Neural progenitor cell (in vitro differentiated cells): ENCODE data around the gene DIP2A. TPM values are rescaled to one million over a fixed set of nuclear protein-coding genes. Genes with fewer than 3 reads are reported as not detected.

Experiments
- DNase-seq: peaks from one replicate; pipeline ENCODE4 v3.0.0-alpha.2; 2016; ENCODE audit warnings: low spot score
- H2AFZ ChIP-seq: fragments of 200-600 bp; sonication (generic); replicated peaks from 2 replicates; pipeline ENCODE4 v1.6.1; 2016; ENCODE audit warnings: antibody characterized with exemption
- H3F3A ChIP-seq: fragments of 200-600 bp; sonication (generic); 2 replicates; pipeline ENCODE4 v1.6.1; 2016; ENCODE audit warnings: antibody characterized with exemption, low read depth
- H3K27ac ChIP-seq: fragments of 200-600 bp; sonication (generic); 2 replicates; pipeline ENCODE4 v1.5.1; 2016; ENCODE audit warnings: mild to moderate bottlenecking
- H3K27me3 ChIP-seq: fragments of 200-600 bp; sonication (generic); 2 replicates; pipeline ENCODE4 v1.6.1; 2016; ENCODE audit warnings: mild to moderate bottlenecking, moderate library complexity
- H3K36me3 ChIP-seq: fragments of 200-600 bp; sonication (generic); 2 replicates; pipeline ENCODE4 v1.5.1; 2016
- H3K4me1 ChIP-seq: fragments of 200-600 bp; sonication (generic); 2 replicates; pipeline ENCODE4 v1.6.1; 2016; ENCODE audit warnings: mixed run types
- H3K4me2 ChIP-seq: fragments of 200-600 bp; sonication (generic); 2 replicates; pipeline ENCODE4 v1.6.1; 2016
- H3K4me3 ChIP-seq: fragments of 200-600 bp; sonication (generic); 2 replicates; pipeline ENCODE4 v1.5.1; 2016
- H3K79me2 ChIP-seq: fragments of 200-600 bp; sonication (generic); 2 replicates; pipeline ENCODE4 v1.6.1; 2016; ENCODE audit warnings: low read depth
- H3K9ac ChIP-seq: fragments of 200-600 bp; sonication (generic); 2 replicates; pipeline ENCODE4 v1.6.1; 2016
- H3K9me3 ChIP-seq: fragments of 200-600 bp; sonication (generic); 2 replicates; pipeline ENCODE4 v1.5.1; 2016; ENCODE audit warnings: low read depth
- H4K20me1 ChIP-seq: fragments of 200-600 bp; sonication (generic); 2 replicates; pipeline ENCODE4 v1.6.1; 2016; ENCODE audit warnings: low read depth
- H3K27ac Mint-ChIP-seq: 3 replicates; pipeline ENCODE4 v1.8.0; 2021; ENCODE audit warnings: mixed read lengths
- H3K27me3 Mint-ChIP-seq: 2 replicates; pipeline ENCODE4 v1.8.0; 2022; ENCODE audit warnings: low read depth, mild to moderate bottlenecking, inconsistent platforms, moderate library complexity, mixed read lengths; ENCODE audit not compliant: insufficient read depth
- H3K36me3 Mint-ChIP-seq: 3 replicates; pipeline ENCODE4 v1.8.0; 2021; ENCODE audit warnings: mixed read lengths
- H3K4me1 Mint-ChIP-seq: 3 replicates; pipeline ENCODE4 v1.8.0; 2021; ENCODE audit warnings: mixed read lengths
- H3K4me3 Mint-ChIP-seq: 3 replicates; pipeline ENCODE4 v1.8.0; 2021; ENCODE audit warnings: mild to moderate bottlenecking, moderate library complexity, mixed read lengths
- H3K9me3 Mint-ChIP-seq: 3 replicates; pipeline ENCODE4 v1.8.0; 2020; ENCODE audit warnings: mixed read lengths
- EZH2 ChIP-seq: fragments of 200-600 bp; sonication (generic); IDR thresholded peaks from 2 replicates; pipeline ENCODE4 v1.6.1; 2017; ENCODE audit warnings: antibody characterized with exemption, mild to moderate bottlenecking, moderate library complexity
- EZH2phosphoT487 ChIP-seq: fragments of 200-600 bp; sonication (generic); IDR thresholded peaks from 2 replicates; pipeline ENCODE4 v1.6.1; 2017; ENCODE audit warnings: antibody characterized with exemption
- total RNA-seq: library from RNA; depleted of rRNA; stranded (reverse); fragments of >200 nt; gene quantifications from 2 replicates; pipeline ENCODE4 v1.2.3, GENCODE V29; 2015; ENCODE audit warnings: low replicate concordance
- TF ChIP-seq, protein P1 (sequence below): fragments of 200-600 bp; sonication (generic); IDR thresholded peaks from 2 replicates; pipeline ENCODE4 v1.5.1; 2017; ENCODE audit warnings: antibody characterized with exemption, mild to moderate bottlenecking

DIP2A gene
- total RNA-seq, 1 donor from 2014 or later = 50.7 TPM

- H4K20me1 ChIP-seq = no peaks in the 10 kb centered on the region
- DNase-seq = no peak
- no peak overlapping the region for H3K9ac ChIP-seq
- no peaks in the 10 kb centered on the region for H3K9me3 ChIP-seq
- H2AFZ ChIP-seq = no peak overlapping the region
- TF ChIP-seq EZH2phosphoT487 (no peak), EZH2 (no peak)
- TF ChIP-seq, protein P1, sequence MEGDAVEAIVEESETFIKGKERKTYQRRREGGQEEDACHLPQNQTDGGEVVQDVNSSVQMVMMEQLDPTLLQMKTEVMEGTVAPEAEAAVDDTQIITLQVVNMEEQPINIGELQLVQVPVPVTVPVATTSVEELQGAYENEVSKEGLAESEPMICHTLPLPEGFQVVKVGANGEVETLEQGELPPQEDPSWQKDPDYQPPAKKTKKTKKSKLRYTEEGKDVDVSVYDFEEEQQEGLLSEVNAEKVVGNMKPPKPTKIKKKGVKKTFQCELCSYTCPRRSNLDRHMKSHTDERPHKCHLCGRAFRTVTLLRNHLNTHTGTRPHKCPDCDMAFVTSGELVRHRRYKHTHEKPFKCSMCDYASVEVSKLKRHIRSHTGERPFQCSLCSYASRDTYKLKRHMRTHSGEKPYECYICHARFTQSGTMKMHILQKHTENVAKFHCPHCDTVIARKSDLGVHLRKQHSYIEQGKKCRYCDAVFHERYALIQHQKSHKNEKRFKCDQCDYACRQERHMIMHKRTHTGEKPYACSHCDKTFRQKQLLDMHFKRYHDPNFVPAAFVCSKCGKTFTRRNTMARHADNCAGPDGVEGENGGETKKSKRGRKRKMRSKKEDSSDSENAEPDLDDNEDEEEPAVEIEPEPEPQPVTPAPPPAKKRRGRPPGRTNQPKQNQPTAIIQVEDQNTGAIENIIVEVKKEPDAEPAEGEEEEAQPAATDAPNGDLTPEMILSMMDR = no peak
- H3K9me3 Mint-ChIP-seq = peaks cover 21% of the 10 kb centered on the region
- H3K36me3 Mint-ChIP-seq = peaks cover 47% of the 10 kb centered on the region
- H3K27ac ChIP-seq = no peak overlapping the region
- H3K4me1 ChIP-seq = peaks cover 9% of the 10 kb centered on the region
- no peak overlapping the region for H3K4me3 Mint-ChIP-seq
- H3K4me2 ChIP-seq = no peak overlapping the region
- H3K27me3 Mint-ChIP-seq = peaks cover 3% of the 10 kb centered on the region
- H3K4me1 Mint-ChIP-seq = peaks cover 18% of the 10 kb centered on the region
- peaks cover 9% of the 10 kb centered on the region for H3F3A ChIP-seq
- H3K79me2 ChIP-seq = peaks cover 37% of the 10 kb centered on the region
- H3K36me3 ChIP-seq = no peaks in the 10 kb centered on the region
- no peaks in the 10 kb centered on the region for H3K27me3 ChIP-seq
- H3K4me3 ChIP-seq = no peak overlapping the region
- no peak overlapping the region for H3K27ac Mint-ChIP-seq
Measured at GRCh38 chr21:46454142-46454541, 4.5 kb upstream of the DIP2A start.

DNA sequence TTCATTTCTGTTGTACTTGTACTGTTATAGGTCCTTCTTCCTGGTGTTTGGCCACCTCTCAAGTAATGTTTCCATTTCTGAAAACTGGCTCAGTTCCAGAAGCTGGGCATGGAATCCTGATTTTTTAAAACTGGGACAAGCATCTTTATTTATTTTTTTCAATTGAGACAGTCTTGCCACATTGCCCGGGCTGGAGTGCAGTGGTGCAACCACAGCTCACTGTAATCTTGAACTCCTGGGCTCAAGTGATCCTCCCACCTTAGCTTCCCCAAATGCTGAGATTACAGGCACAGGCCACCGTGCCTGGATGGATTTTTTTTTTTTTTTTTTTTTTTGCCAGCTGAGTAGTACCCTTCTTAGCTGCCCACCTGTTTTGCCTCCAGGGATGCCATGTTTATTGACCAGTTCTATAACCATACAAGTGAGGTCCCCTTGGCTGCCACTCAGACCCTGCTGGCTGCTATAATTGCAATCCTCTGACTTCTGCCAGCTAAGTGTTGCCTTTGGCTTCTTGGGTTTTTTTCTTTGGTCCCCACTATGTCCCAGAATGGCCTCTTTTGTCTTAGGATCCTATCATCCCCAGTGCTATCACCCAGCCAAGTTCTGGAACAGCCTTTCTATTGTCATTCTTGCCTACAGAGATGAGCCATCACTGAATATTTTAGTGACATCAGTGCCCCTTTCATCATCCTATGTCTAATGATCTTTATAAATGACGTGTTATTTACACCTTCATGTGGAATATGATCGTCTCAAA is 3.9 kb upstream of the DIP2A start:
- no peak overlapping the region for H2AFZ ChIP-seq
- H3K4me3 ChIP-seq = no peak overlapping the region
- peaks cover 42% of the 10 kb centered on the region for H3K79me2 ChIP-seq
- H3K9me3 Mint-ChIP-seq = peaks cover 14% of the 10 kb centered on the region
- H3K4me2 ChIP-seq = no peak overlapping the region
- peaks cover 2% of the 10 kb centered on the region for H4K20me1 ChIP-seq
- no peak for DNase-seq
- no peak overlapping the region for H3K27ac Mint-ChIP-seq
- H3K9me3 ChIP-seq = no peaks in the 10 kb centered on the region
- no peak overlapping the region for H3K4me3 Mint-ChIP-seq
- H3K27ac ChIP-seq = no peak overlapping the region
- no peak overlapping the region for H3K9ac ChIP-seq
- TF ChIP-seq EZH2 (no peak), EZH2phosphoT487 (no peak)
- TF ChIP-seq, protein P1 = no peak
- peaks cover 9% of the 10 kb centered on the region for H3F3A ChIP-seq
- no peaks in the 10 kb centered on the region for H3K36me3 ChIP-seq
- H3K27me3 Mint-ChIP-seq = peaks cover 2% of the 10 kb centered on the region
- peaks cover 18% of the 10 kb centered on the region for H3K4me1 Mint-ChIP-seq
- H3K4me1 ChIP-seq = peaks cover 9% of the 10 kb centered on the region
- no peaks in the 10 kb centered on the region for H3K27me3 ChIP-seq
- H3K36me3 Mint-ChIP-seq = peaks cover 42% of the 10 kb centered on the region

DNA sequence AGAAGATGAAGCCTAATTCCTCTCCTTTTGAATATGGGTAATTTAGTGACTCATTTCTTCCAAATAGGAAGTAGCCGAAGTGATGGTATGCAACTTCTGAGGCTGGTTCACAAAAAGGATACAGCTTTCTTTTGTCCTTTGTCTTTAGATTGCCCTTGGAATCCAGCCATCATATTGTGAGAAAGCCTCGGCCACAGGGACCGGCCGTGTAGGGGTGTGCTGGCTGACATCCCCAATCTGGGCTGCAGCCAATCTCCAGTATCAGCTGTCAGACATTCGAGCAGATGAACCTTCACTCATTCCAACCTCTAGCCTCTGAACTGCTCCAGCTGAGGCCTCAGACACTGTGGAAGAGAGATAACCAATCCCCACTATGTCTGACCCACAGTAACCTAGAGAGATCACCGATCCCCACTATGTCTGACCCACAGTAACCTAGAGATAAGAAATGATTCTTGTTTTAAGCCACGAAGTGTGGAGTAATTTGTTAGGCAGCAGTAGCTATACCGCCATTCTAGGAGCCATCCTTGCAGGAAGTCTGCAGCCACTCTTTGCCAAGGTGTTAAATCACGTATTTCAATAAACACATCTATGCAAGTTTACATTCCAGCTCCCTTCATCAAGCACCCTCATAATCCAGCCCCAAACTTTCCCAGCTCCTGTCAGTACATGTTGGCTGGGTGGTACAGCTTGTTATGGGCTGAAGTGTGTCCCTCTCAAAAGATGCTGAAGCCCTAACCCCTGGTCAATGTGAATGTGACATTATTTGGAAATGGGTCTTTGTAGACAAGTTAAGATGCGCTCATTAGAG is 2.9 kb upstream of the DIP2A start:
- DNase-seq = no peak
- peaks cover 47% of the 10 kb centered on the region for H3K79me2 ChIP-seq
- H2AFZ ChIP-seq = no peak overlapping the region
- H3K4me1 ChIP-seq = peaks cover 9% of the 10 kb centered on the region
- TF ChIP-seq EZH2phosphoT487 (no peak), EZH2 (no peak)
- TF ChIP-seq, protein P1 = no peak
- H3K4me3 ChIP-seq = no peak overlapping the region
- peaks cover 9% of the 10 kb centered on the region for H3F3A ChIP-seq
- H3K36me3 Mint-ChIP-seq = peaks cover 34% of the 10 kb centered on the region
- H3K4me1 Mint-ChIP-seq = peaks cover 23% of the 10 kb centered on the region
- H3K27me3 Mint-ChIP-seq = peaks cover 2% of the 10 kb centered on the region
- H3K9me3 ChIP-seq = no peaks in the 10 kb centered on the region
- H3K27ac ChIP-seq = no peak overlapping the region
- H4K20me1 ChIP-seq = peaks cover 11% of the 10 kb centered on the region
- no peak overlapping the region for H3K4me2 ChIP-seq
- no peak overlapping the region for H3K9ac ChIP-seq
- H3K27me3 ChIP-seq = no peaks in the 10 kb centered on the region
- H3K27ac Mint-ChIP-seq = no peak overlapping the region
- peaks cover 6% of the 10 kb centered on the region for H3K9me3 Mint-ChIP-seq
- no peaks in the 10 kb centered on the region for H3K36me3 ChIP-seq
- H3K4me3 Mint-ChIP-seq = peak overlapping the region; percentile 92
